H1 (cell line): ENCODE results near the gene ADGRG7. TPM values are rescaled to one million over a fixed set of nuclear protein-coding genes. Genes with fewer than 3 reads are reported as not detected.
A peak's percentile ranks its signal among the peaks of the same experiment; 100 is the strongest.

Source experiments
- POU5F1 ChIP-seq: IDR thresholded peaks from 2 replicates; pipeline ENCODE4 v1.6.1; 2011; ENCODE audit warnings: low read depth, mild to moderate bottlenecking, low read length, moderate library complexity
- polyA plus RNA-seq, 7 experiments: library from polyadenylated mRNA; depleted of rRNA in 3 of 7; stranded (reverse) in 5 of 7; unstranded in 2 of 7; fragments of >200 nt in 5 of 7; fragments of 200-250 nt in 2 of 7; gene quantifications; 1 replicate in 5 of 7; 2 replicates in 1 of 7; 4 replicates in 1 of 7; pipeline versions ENCODE4 v1.2.1 to v1.2.3, GENCODE V29; 2011 to 2013; ENCODE audit warnings: missing spikeins in 2 of 7, mixed read lengths in 2 of 7
- total RNA-seq: library from RNA; stranded (reverse); fragmentation: NEBNext Ultra II Directional; extraction: Animal tissue kit (Norgen Biotek cat#: 25700); gene quantifications from 2 replicates; pipeline ENCODE4 v1.2.1, GENCODE V29; 2021
- TF ChIP-seq, protein P1 (sequence below), 3 experiments: IDR thresholded peaks; 1 replicate in 2 of 3; 2 replicates in 1 of 3; pipeline versions ENCODE4 v1.5.1 to v1.6.1; 2011; ENCODE audit warnings: low read length in 3 of 3, mild to moderate bottlenecking in 3 of 3, inconsistent platforms in 2 of 3, low read depth in 1 of 3, moderate library complexity in 1 of 3; ENCODE audit not compliant: insufficient read depth in 1 of 3; ENCODE audit errors: control extremely low read depth in 1 of 3

ADGRG7 gene
- total and polyA plus RNA-seq, 2 of the 8 experiments (the other 6 are each of a cell fraction or from before 2014, with no cell fraction given), result not detected

DNA sequence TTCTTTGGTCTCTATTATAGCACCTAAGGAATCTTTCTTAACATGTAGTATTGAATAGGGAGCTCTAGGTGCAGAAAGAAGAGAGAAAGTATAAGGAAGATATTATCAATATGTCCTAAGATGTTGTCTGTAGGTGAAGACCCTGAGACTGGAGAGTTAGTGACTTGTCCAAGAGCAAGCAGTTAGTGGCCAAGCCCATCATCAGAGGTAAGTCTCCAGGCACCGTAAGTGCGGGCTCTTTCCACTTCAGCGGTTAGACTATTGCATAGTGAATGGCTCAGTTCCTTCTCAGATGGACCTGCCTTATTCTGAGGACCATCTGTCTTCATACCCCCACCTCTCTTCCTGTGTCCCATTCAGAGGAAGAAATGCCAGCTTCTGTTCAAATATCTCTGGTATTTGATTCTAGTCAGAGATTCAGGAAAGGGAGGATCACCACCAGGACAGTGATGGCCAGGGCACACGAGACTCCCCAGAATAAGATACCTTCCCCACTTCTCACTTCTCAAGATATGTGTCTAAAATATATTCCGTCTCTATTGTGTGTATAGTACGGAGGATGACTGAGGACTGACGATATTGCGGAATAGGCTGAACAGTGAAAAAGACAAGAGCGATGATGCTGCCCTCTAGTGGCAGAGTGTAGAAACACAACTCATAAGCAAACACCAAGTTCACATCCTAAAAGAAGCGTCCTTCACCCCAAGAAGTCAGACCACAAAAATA lies 19.1 kb upstream of the ADGRG7 start (continued):
- TF ChIP-seq, protein P1, sequence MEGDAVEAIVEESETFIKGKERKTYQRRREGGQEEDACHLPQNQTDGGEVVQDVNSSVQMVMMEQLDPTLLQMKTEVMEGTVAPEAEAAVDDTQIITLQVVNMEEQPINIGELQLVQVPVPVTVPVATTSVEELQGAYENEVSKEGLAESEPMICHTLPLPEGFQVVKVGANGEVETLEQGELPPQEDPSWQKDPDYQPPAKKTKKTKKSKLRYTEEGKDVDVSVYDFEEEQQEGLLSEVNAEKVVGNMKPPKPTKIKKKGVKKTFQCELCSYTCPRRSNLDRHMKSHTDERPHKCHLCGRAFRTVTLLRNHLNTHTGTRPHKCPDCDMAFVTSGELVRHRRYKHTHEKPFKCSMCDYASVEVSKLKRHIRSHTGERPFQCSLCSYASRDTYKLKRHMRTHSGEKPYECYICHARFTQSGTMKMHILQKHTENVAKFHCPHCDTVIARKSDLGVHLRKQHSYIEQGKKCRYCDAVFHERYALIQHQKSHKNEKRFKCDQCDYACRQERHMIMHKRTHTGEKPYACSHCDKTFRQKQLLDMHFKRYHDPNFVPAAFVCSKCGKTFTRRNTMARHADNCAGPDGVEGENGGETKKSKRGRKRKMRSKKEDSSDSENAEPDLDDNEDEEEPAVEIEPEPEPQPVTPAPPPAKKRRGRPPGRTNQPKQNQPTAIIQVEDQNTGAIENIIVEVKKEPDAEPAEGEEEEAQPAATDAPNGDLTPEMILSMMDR (IDR thresholded peaks at IDR 0.05; ENCODE audit: control extremely low read depth in 1 of 3, insufficient read depth in 1 of 3, low read depth in 1 of 3, low read length in 3 of 3), result peak in 2 of 3 experiments; percentile 71 to 92; a peak in 3 of 4 replicates
- no peak for TF ChIP-seq POU5F1
